A673 (cell line): ENCODE measurements around the gene S100A3.

Experiments
- EZH2 ChIP-seq: fragments of 200-600 bp; sonication (generic); IDR thresholded peaks from 2 replicates; pipeline ENCODE4 v1.6.1; 2017; ENCODE audit warnings: borderline replicate concordance, low read depth, mild to moderate bottlenecking, mixed read lengths, antibody characterized with exemption, low read length; ENCODE audit not compliant: poor library complexity, severe bottlenecking
- TF ChIP-seq, protein P1 (sequence below): fragments of 300-800, 200-600 bp; sonication (generic); conservative IDR thresholded peaks from 2 replicates; pipeline ENCODE4 v1.5.1; 2017; ENCODE audit warnings: low read depth, mild to moderate bottlenecking, antibody characterized with exemption, low read length, moderate library complexity, mixed read lengths

DNA sequence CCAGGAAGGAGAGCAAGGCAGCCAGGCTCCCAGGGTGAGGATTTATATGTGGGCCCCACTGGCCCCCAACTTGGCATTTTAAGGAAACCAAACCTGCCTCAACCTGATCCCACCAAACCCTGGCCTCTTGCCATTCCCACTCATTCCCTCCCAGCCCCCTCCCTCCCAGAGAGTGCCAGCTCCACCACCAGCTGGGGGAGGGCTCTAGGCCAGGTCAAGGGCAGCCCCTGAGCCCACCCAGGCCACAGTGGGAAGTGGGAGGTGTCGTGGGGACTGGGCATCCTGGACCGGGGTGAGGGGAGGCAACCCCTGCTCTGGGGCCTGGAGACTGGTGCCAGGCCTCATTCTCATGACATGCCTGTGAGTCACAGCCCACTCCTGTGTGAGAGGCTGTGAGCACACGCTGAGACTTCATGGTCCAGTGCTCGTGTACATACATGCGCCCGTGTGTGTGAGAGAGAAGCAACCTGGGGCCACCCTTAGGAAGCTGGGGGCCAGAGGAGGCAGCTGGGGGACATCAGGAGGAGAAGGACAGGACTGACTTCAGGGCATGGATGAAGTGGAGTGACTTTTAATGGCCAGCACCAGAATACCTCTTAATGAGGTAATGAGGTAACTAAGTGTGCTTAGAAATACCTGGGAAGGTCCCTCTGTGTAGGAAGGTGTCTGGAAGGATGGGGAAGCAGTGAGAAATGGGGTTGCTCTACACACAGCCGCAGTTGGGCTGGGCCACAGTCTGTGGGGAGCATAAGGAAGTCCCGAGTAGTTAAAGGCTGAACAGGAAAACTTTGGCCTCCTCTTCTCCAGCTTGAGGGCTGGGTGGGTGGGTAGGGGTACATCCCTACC lies 16.7 kb upstream of the S100A3 start, which contains the start of gene S100A2:
- no peak for TF ChIP-seq EZH2
- TF ChIP-seq, protein P1, sequence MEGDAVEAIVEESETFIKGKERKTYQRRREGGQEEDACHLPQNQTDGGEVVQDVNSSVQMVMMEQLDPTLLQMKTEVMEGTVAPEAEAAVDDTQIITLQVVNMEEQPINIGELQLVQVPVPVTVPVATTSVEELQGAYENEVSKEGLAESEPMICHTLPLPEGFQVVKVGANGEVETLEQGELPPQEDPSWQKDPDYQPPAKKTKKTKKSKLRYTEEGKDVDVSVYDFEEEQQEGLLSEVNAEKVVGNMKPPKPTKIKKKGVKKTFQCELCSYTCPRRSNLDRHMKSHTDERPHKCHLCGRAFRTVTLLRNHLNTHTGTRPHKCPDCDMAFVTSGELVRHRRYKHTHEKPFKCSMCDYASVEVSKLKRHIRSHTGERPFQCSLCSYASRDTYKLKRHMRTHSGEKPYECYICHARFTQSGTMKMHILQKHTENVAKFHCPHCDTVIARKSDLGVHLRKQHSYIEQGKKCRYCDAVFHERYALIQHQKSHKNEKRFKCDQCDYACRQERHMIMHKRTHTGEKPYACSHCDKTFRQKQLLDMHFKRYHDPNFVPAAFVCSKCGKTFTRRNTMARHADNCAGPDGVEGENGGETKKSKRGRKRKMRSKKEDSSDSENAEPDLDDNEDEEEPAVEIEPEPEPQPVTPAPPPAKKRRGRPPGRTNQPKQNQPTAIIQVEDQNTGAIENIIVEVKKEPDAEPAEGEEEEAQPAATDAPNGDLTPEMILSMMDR, result no peak
